Stimulated activated CD8-positive, alpha-beta memory T cell treated with anti-CD3 and anti-CD28 coated beads, Interleukin-7, amount 100 ng/mL, for 24 hours (primary cell): ENCODE results near the gene NME8.
"Not testable (repeated sequence)": the region's sequence is repeated elsewhere in the genome, so short reads cannot be mapped to it uniquely, and the experiment has no call there.

Experiments
- DNase-seq: peaks from one replicate; pipeline ENCODE4 v3.0.0-alpha.2; 2020; ENCODE audit warnings: low read depth

The NME8 gene

GRCh38 chr7:37848297-37848696 is at the start of gene NME8:
Gene NME8, plus strand, starts transcription at chr7:37848597. Its CDS starts 1,670 bp downstream, at chr7:37850267.
- DNase-seq: no peak

- no peak for DNase-seq
Measured at GRCh38 chr7:37806152-37806551, 42.2 kb upstream of the NME8 start.

- not testable (repeated sequence) for DNase-seq
Measured at GRCh38 chr7:37812161-37812580, 36.2 kb upstream of the NME8 start.

- no peak for DNase-seq
Measured at GRCh38 chr7:37815671-37816371, 32.6 kb upstream of the NME8 start.

GRCh38 chr7:37816922-37817590 is 31.3 kb upstream of the NME8 start:
- no peak for DNase-seq

- DNase-seq: no peak
Measured at GRCh38 chr7:37817591-37817960, 30.8 kb upstream of the NME8 start.

- DNase-seq: no peak
Measured at GRCh38 chr7:37817996-37818720, 30.2 kb upstream of the NME8 start.

- DNase-seq: no peak
Measured at GRCh38 chr7:37820708-37821468, 27.5 kb upstream of the NME8 start.

GRCh38 chr7:37822946-37823345 is 25.5 kb upstream of the NME8 start:
- no peak for DNase-seq

- no peak for DNase-seq
Measured at GRCh38 chr7:37823557-37823956, 24.8 kb upstream of the NME8 start.

GRCh38 chr7:37825038-37825437 is 23.4 kb upstream of the NME8 start:
- DNase-seq: no peak

GRCh38 chr7:37826825-37827224 is 21.6 kb upstream of the NME8 start:
- DNase-seq: no peak

- no peak for DNase-seq
Measured at GRCh38 chr7:37831244-37831643, 17.2 kb upstream of the NME8 start.

GRCh38 chr7:37832194-37832593 is 16.2 kb upstream of the NME8 start:
- no peak for DNase-seq

- no peak for DNase-seq
Measured at GRCh38 chr7:37833107-37833817, 15.1 kb upstream of the NME8 start.

GRCh38 chr7:37833818-37834146 is 14.6 kb upstream of the NME8 start:
- no peak for DNase-seq

- DNase-seq: no peak
Measured at GRCh38 chr7:37853468-37853867, 5.1 kb downstream of the NME8 start.

GRCh38 chr7:37882086-37882485 is 33.7 kb downstream of the NME8 start:
- no peak for DNase-seq

- DNase-seq: no peak
Measured at GRCh38 chr7:37893359-37893758, 45.0 kb downstream of the NME8 start.

GRCh38 chr7:37894671-37895070 is 46.3 kb downstream of the NME8 start:
- DNase-seq: no peak

- DNase-seq: no peak
Measured at GRCh38 chr7:37899712-37900247, 51.4 kb downstream of the NME8 start.
